Measurements from ENCODE around the gene STMP1.

- no peak for TF ChIP-seq CTCF (IDR thresholded peaks at IDR 0.05; ENCODE audit: low read depth, low read length)
- no peak for TF ChIP-seq POLR2A (IDR thresholded peaks at IDR 0.05; ENCODE audit: extremely low read depth, insufficient read length)
- no peak for TF ChIP-seq MAX (IDR thresholded peaks at IDR 0.05; ENCODE audit: low read depth, low read length)
- no peak for TF ChIP-seq MYC (IDR thresholded peaks at IDR 0.05; ENCODE audit: low read depth, low read length)
These were observed 57.4 kb downstream of the STMP1 start for GRCh38 chr7:135719688-135720087.

All from NB4 (cell line).